Measurements from ENCODE around the gene TYK2.
A peak's percentile ranks its signal among the peaks of the same experiment; 100 is the strongest.

TYK2 gene

GRCh38 chr19:10333758-10334587 lies 46.4 kb downstream of the TYK2 start:
- DNase-seq (ENCODE audit: low spot score): no peak

- peak; percentile 99 for DNase-seq (ENCODE audit: low spot score)
These were observed 47.2 kb downstream of the TYK2 start, which contains the start of gene RAVER1 for GRCh38 chr19:10332965-10333757. Gene RAVER1 (minus strand): TSS chr19:10333529. CDS start chr19:10333507, 22 bp downstream.

- no peak for DNase-seq (ENCODE audit: low spot score)
These were observed 48.0 kb downstream of the TYK2 start for GRCh38 chr19:10332158-10332964.

- no peak for DNase-seq (ENCODE audit: low spot score)
These were observed 50.8 kb downstream of the TYK2 start for GRCh38 chr19:10329555-10329954.

- DNase-seq (ENCODE audit: low spot score): no peak
These were observed 51.6 kb downstream of the TYK2 start for GRCh38 chr19:10328558-10329429.

GRCh38 chr19:10327793-10328192 lies 52.6 kb downstream of the TYK2 start:
- no peak for DNase-seq (ENCODE audit: low spot score)

- DNase-seq (ENCODE audit: low spot score): no peak
These were observed 54.6 kb downstream of the TYK2 start for GRCh38 chr19:10325732-10326131.

- DNase-seq (ENCODE audit: low spot score): no peak
These were observed 58.2 kb downstream of the TYK2 start for GRCh38 chr19:10321874-10322835.

- no peak for DNase-seq (ENCODE audit: low spot score)
These were observed 59.0 kb downstream of the TYK2 start for GRCh38 chr19:10321417-10321797.

GRCh38 chr19:10320602-10321416 lies 59.6 kb downstream of the TYK2 start:
- DNase-seq (ENCODE audit: low spot score): no peak

- no peak for DNase-seq (ENCODE audit: low spot score)
These were observed 61.3 kb downstream of the TYK2 start for GRCh38 chr19:10318807-10319682.

GRCh38 chr19:10317857-10318462 lies 62.4 kb downstream of the TYK2 start:
- no peak for DNase-seq (ENCODE audit: low spot score)

GRCh38 chr19:10317045-10317856 lies 63.1 kb downstream of the TYK2 start:
- no peak for DNase-seq (ENCODE audit: low spot score)

GRCh38 chr19:10316229-10317044 lies 63.9 kb downstream of the TYK2 start:
- DNase-seq (ENCODE audit: low spot score): no peak

GRCh38 chr19:10315335-10316214 lies 64.8 kb downstream of the TYK2 start, which contains the start of gene FDX2:
Gene FDX2 (minus strand): TSS chr19:10316015. CDS start chr19:10315996, 19 bp downstream.
- DNase-seq (ENCODE audit: low spot score): peak; percentile 94
